Body of pancreas (tissue), 4 donors: ENCODE data around the gene SRD5A1.

Experiments used
- CTCF ChIP-seq, 7 experiments: fragments of 450-650 bp in 4 of 7; fragments of 200-600 bp in 3 of 7; sonication (generic) in 3 of 7; IDR thresholded peaks; one replicate each; pipeline ENCODE4 v1.5.1; 2016 to 2019; ENCODE audit warnings: antibody characterized with exemption in 7 of 7
- POLR2A ChIP-seq, 3 donors: fragments of 450-650 bp; IDR thresholded peaks; one replicate each; pipeline ENCODE4 v1.6.1; 2016; ENCODE audit warnings: antibody characterized with exemption in 3 of 3, mild to moderate bottlenecking in 2 of 3

- no peak for TF ChIP-seq POLR2A (IDR thresholded peaks at IDR 0.05)
- TF ChIP-seq CTCF (IDR thresholded peaks at IDR 0.05) = no peak
These were observed 68.3 kb downstream of the SRD5A1 start for GRCh38 chr5:6701491-6701890.
